K562 (cell line): ENCODE measurements around the gene LMLN. TPM values are rescaled to one million over a fixed set of nuclear protein-coding genes. Genes with fewer than 3 reads are reported as not detected.

ENCODE experiments used
- ATAC-seq: fragments of 200-7000 bp; cut with Tn5 transposase; 3 replicates; pipeline ENCODE4 v1.9.1; 2020; ENCODE audit warnings: moderate library complexity
- BruUV-seq: library from RNA; stranded (reverse); fragments of 400-500 nt; replicated peaks from 2 replicates; lab custom pipeline; 2021; lab: Mats Ljungman, UMichigan
- CTCF ChIA-PET: fragments of 300-600 bp; formaldehyde crosslinking; extraction: SDS; loops from one replicate; lab custom pipeline; 2021; ENCODE audit warnings: low intra/inter-chr PET ratio; lab: Yijun Ruan, JAX
- POLR2A ChIA-PET: fragments of 300-600, 350-650 bp; sonication (Branson Sonifier 250); formaldehyde crosslinking; extraction: SDS; loops from one replicate; lab custom pipeline; 2021; ENCODE audit warnings: antibody characterized with exemption, inconsistent platforms; lab: Yijun Ruan, JAX
- DNase-seq, 4 experiments: peaks; one replicate each; pipeline versions ENCODE4 v3.0.0 to v3.0.0-alpha.2; 2011 to 2018; ENCODE audit warnings: low spot score in 3 of 4, mixed read lengths in 3 of 4; ENCODE audit errors: extremely low read depth in 1 of 4
- FAIRE-seq: peaks from 2 replicates; lab custom pipeline; 2011; peaks lifted over from hg19 to GRCh38; lab: Jason Lieb, UNC
- H2AFZ ChIP-seq: 2 replicates; pipeline ENCODE4 v1.6.0; 2011; ENCODE audit warnings: low read depth, low read length, control low read depth, inconsistent platforms
- H3K27ac ChIP-seq: fragments of 200-600 bp; 3 replicates; pipeline ENCODE4 v1.8.0; 2011; ENCODE audit warnings: low read depth, mild to moderate bottlenecking, control low read depth, inconsistent platforms, low read length, moderate library complexity, mixed read lengths; ENCODE audit errors: extremely low read depth
- H3K27me3 ChIP-seq, 2 experiments: fragments of 300-600 bp in 1 of 2; 2 replicates in 1 of 2; 3 replicates in 1 of 2; pipeline versions ENCODE4 v1.6.0 to v1.8.0; 2011; ENCODE audit warnings: inconsistent platforms in 2 of 2, low read length in 2 of 2, mild to moderate bottlenecking in 1 of 2, mixed read lengths in 1 of 2, moderate library complexity in 1 of 2; ENCODE audit not compliant: control insufficient read depth in 2 of 2, insufficient read depth in 2 of 2
- H3K36me3 ChIP-seq: fragments of 300-600 bp; 3 replicates; pipeline ENCODE4 v1.8.0; 2011; ENCODE audit warnings: mild to moderate bottlenecking, low read length, inconsistent platforms; ENCODE audit not compliant: control insufficient read depth, insufficient read depth
- H3K4me1 ChIP-seq, 2 experiments: fragments of 200-600 bp in 1 of 2; replicated peaks in 1 of 2; 2 replicates in 1 of 2; 3 replicates in 1 of 2; pipeline versions ENCODE4 v1.5.1 to v1.8.0; 2011; ENCODE audit warnings: inconsistent platforms in 2 of 2, low read length in 2 of 2, mild to moderate bottlenecking in 1 of 2, mixed read lengths in 1 of 2, moderate library complexity in 1 of 2; ENCODE audit not compliant: control insufficient read depth in 2 of 2, insufficient read depth in 2 of 2
- H3K4me2 ChIP-seq: 2 replicates; pipeline ENCODE4 v1.6.1; 2011; ENCODE audit warnings: low read length, control low read depth, inconsistent platforms, mixed read lengths; ENCODE audit not compliant: insufficient read depth
- H3K4me3 ChIP-seq: fragments of 200-600 bp; sonication (generic), shearing (Covaris generic); 2 replicates; pipeline ENCODE4 v1.5.1; 2016; ENCODE audit warnings: control low read depth, inconsistent platforms
- H3K79me2 ChIP-seq: fragments of 200-600 bp; 3 replicates; pipeline ENCODE4 v1.8.0; 2011; ENCODE audit warnings: low read length, inconsistent platforms; ENCODE audit not compliant: control insufficient read depth, insufficient read depth
- H3K9ac ChIP-seq, 2 experiments: 2 replicates each; pipeline versions ENCODE4 v1.6.0 to v1.6.1; 2011; ENCODE audit warnings: low read depth in 2 of 2, low read length in 2 of 2, control low read depth in 1 of 2, inconsistent platforms in 1 of 2, mild to moderate bottlenecking in 1 of 2, mixed read lengths in 1 of 2; ENCODE audit not compliant: insufficient read depth in 1 of 2
- H3K9me1 ChIP-seq: one replicate; pipeline ENCODE4 v1.6.0; 2011; ENCODE audit warnings: inconsistent platforms, mild to moderate bottlenecking, low read length, moderate library complexity; ENCODE audit not compliant: control insufficient read depth, insufficient read depth
- H3K9me3 ChIP-seq: replicated peaks from 2 replicates; pipeline ENCODE4 v1.5.1; 2011; ENCODE audit warnings: low read depth, low read length, inconsistent platforms; ENCODE audit not compliant: control insufficient read depth, insufficient read depth
- H4K20me1 ChIP-seq: replicated peaks from 2 replicates; pipeline ENCODE4 v1.6.1; 2011; ENCODE audit warnings: low read length, inconsistent platforms, mixed read lengths; ENCODE audit not compliant: control insufficient read depth, insufficient read depth
- BCOR ChIP-seq: fragments of 450-650 bp; IDR thresholded peaks from 2 replicates; pipeline ENCODE4 v1.6.1; 2016
- DACH1 ChIP-seq: fragments of 450-650 bp; IDR thresholded peaks from 2 replicates; pipeline ENCODE4 v1.6.1; 2018; ENCODE audit not compliant: partially characterized antibody
- NR0B1 ChIP-seq: fragments of 450-650 bp; IDR thresholded peaks from one replicate; pipeline ENCODE4 v1.6.1; 2018; ENCODE audit warnings: mild to moderate bottlenecking, moderate library complexity; ENCODE audit not compliant: partially characterized antibody
- TCFL5 ChIP-seq: fragments of 250-450 bp; sonication (Bioruptor Pico); conservative IDR thresholded peaks from 2 replicates; pipeline ENCODE4 v1.6.1; 2021; ENCODE audit warnings: mild to moderate bottlenecking, moderate library complexity, matching md5 sums
- ZBTB40 ChIP-seq, 2 experiments: fragments of 450-650 bp in 1 of 2; sonication (generic) in 1 of 2; formaldehyde crosslinking in 1 of 2; IDR thresholded peaks; 2 replicates each; pipeline versions ENCODE4 v1.7.1 to v1.9.0; 2016 to 2022; ENCODE audit warnings: inconsistent platforms in 1 of 2, mild to moderate bottlenecking in 1 of 2, missing genetic modification reagents in 1 of 2
- ZFP30 ChIP-seq: fragments of 250-450 bp; sonication (Bioruptor Pico); IDR thresholded peaks from 2 replicates; pipeline ENCODE4 v1.8.0; 2022; ENCODE audit warnings: moderate library complexity, mild to moderate bottlenecking, inconsistent platforms, borderline replicate concordance
- ZZZ3 ChIP-seq: fragments of 450-650 bp; IDR thresholded peaks from 2 replicates; pipeline ENCODE4 v1.6.1; 2016; ENCODE audit warnings: antibody characterized with exemption, mild to moderate bottlenecking, moderate library complexity
- WGBS: fragments of 100-300 bp; shearing (Covaris generic); methylation state at CpG from one replicate; pipeline ENCODE4 v1.1.6; 2016; ENCODE audit warnings: low coverage, mixed read lengths; ENCODE audit not compliant: insufficient coverage; ENCODE audit errors: missing lambda C conversion rate; 5-methylcytosine and 5-hydroxymethylcytosine counted together
- in situ Hi-C: fragments of 300-500 bp; cut with MboI; formaldehyde crosslinking; loops from 4 replicates; pipeline ENCODE4 v1.15.0; 2018; ENCODE audit warnings: inconsistent platforms, mixed read lengths
- intact Hi-C: fragments of 100-400 bp; cut with micrococcal nuclease; formaldehyde crosslinking; loops from 2 replicates; pipeline ENCODE4 v1.14.2; 2022
- polyA plus RNA-seq, 8 experiments: library from polyadenylated mRNA; depleted of rRNA in 4 of 8; stranded (reverse) in 5 of 8; unstranded in 3 of 8; fragments of >200 nt; fragmentation: Nextera tagmentation in 2 of 8; fragmentation: Illumina TruSeq in 1 of 8; extraction: Ambion mirVana in 2 of 8; extraction: Trizol in 1 of 8; gene quantifications; 2 replicates each; pipeline versions ENCODE4 v1.2.1 to v1.2.3, GENCODE V29; 2011 to 2014; ENCODE audit warnings: inconsistent platforms in 1 of 8, missing spikeins in 1 of 8
- total RNA-seq, 7 experiments: library from RNA; depleted of rRNA in 6 of 7; stranded (reverse); fragments of >200 nt in 6 of 7; fragmentation: Illumina TruSeq in 2 of 7; extraction: Trizol in 2 of 7; gene quantifications; 2 replicates each; pipeline versions ENCODE4 v1.2.1 to v1.2.3, GENCODE V29; 2011 to 2021; ENCODE audit warnings: low replicate concordance in 1 of 7

LMLN gene
- total and polyA plus RNA-seq, 9 of the 15 experiments (the other 6 are each of a cell fraction or from before 2014, with no cell fraction given): 2.2 to 15.9 (median 6.9) TPM

GRCh38 chr3:197974016-197974415 is 14.0 kb downstream of the LMLN start (continued):
- TF ChIP-seq ZFP30 (CRISPR knock-in tag) (no peak), NR0B1 (no peak)

- POLR2A ChIA-PET: no interaction called here
- no peaks in the 10 kb centered on the region; the same call in none of the 2 replicates for H3K9me3 ChIP-seq
- in situ Hi-C loops (no loop called here), intact Hi-C loops (no loop called here)
- no peaks in the 10 kb centered on the region for H3K79me2 ChIP-seq
- H3K9me1 ChIP-seq: no peaks in the 10 kb centered on the region
- no peak overlapping the region for H3K4me3 ChIP-seq
- peaks cover 16% of the 10 kb centered on the region; the same call in 2 of the 3 replicates for H3K36me3 ChIP-seq
- H2AFZ ChIP-seq: no peak overlapping the region
- CTCF ChIA-PET: no interaction called here
- DNase-seq: no peak
- H4K20me1 ChIP-seq: no peaks in the 10 kb centered on the region
- H3K27me3 ChIP-seq: no peaks in the 10 kb centered on the region
- H3K4me2 ChIP-seq: no peak overlapping the region
- no TSS peak for BruUV-seq
- no peak for ATAC-seq
- H3K9ac ChIP-seq: no peak overlapping the region
- H3K27ac ChIP-seq: no peak overlapping the region
- WGBS: 97% methylated on average over 8 of the region's 8 CpGs
- no peak for FAIRE-seq
- no peaks in the 10 kb centered on the region for H3K4me1 ChIP-seq
- TF ChIP-seq DACH1 (no peak), ZBTB40 (IDR thresholded peaks at IDR 0.05) (no peak), ZBTB40 (CRISPR knock-in tag; IDR thresholded peaks at IDR 0.05) (no peak), TCFL5 (CRISPR knock-in tag) (no peak), ZZZ3 (no peak), BCOR (no peak)
These were observed 15.3 kb downstream of the LMLN start for GRCh38 chr3:197975311-197975710.
